HepG2 (cell line): ENCODE results near the gene SPAG9. TPM values are rescaled to one million over a fixed set of nuclear protein-coding genes. Genes with fewer than 3 reads are reported as not detected.
A peak's percentile ranks its signal among the peaks of the same experiment; 100 is the strongest.

ENCODE experiments used
- FLYWCH1 ChIP-seq: sonication (generic); formaldehyde crosslinking; IDR thresholded peaks from 2 replicates; pipeline ENCODE4 v1.8.1; 2023; ENCODE audit warnings: mild to moderate bottlenecking, missing genetic modification reagents
- FOSL2 ChIP-seq: sonication (generic); formaldehyde crosslinking; IDR thresholded peaks from 2 replicates; pipeline ENCODE4 v1.4.0; 2020; ENCODE audit warnings: missing genetic modification reagents
- HMGA1 ChIP-seq: sonication (generic); formaldehyde crosslinking; conservative IDR thresholded peaks from 2 replicates; pipeline ENCODE4 v1.4.0; 2020; ENCODE audit warnings: missing genetic modification reagents
- HNF4G ChIP-seq, 2 experiments: sonication (generic) in 1 of 2; formaldehyde crosslinking in 1 of 2; IDR thresholded peaks; 2 replicates each; pipeline versions ENCODE4 v1.4.0 to v1.6.1; 2011 to 2020; ENCODE audit warnings: borderline replicate concordance in 2 of 2, low read depth in 2 of 2, mild to moderate bottlenecking in 2 of 2, low read length in 1 of 2, missing genetic modification reagents in 1 of 2, moderate library complexity in 1 of 2
- KDM5A ChIP-seq: fragments of 200-600 bp; sonication (generic); IDR thresholded peaks from 2 replicates; pipeline ENCODE4 v1.7.0; 2018; ENCODE audit warnings: antibody characterized with exemption, mild to moderate bottlenecking, low read length, borderline replicate concordance
- KLF6 ChIP-seq: IDR thresholded peaks from 2 replicates; pipeline ENCODE4 v1.8.0; 2016; ENCODE audit warnings: missing biosample characterization, missing genetic modification reagents
- KLF9 ChIP-seq: IDR thresholded peaks from 2 replicates; pipeline ENCODE4 v1.6.1; 2016; ENCODE audit warnings: low read depth
- NFATC3 ChIP-seq: sonication (generic); formaldehyde crosslinking; IDR thresholded peaks from 2 replicates; pipeline ENCODE4 v1.5.1; 2020; ENCODE audit warnings: mild to moderate bottlenecking, missing genetic modification reagents
- NFIC ChIP-seq: IDR thresholded peaks from 2 replicates; pipeline ENCODE4 v1.6.1; 2012; ENCODE audit warnings: mild to moderate bottlenecking, low read length, inconsistent platforms
- NFKBIZ ChIP-seq: IDR thresholded peaks from 2 replicates; pipeline ENCODE4 v1.6.1; 2018; ENCODE audit warnings: missing genetic modification reagents, missing compliant biosample characterization
- NR2C2 ChIP-seq: sonication (generic); formaldehyde crosslinking; IDR thresholded peaks from 2 replicates; pipeline ENCODE4 v1.4.0; 2020; ENCODE audit warnings: missing genetic modification reagents, mild to moderate bottlenecking, moderate library complexity, borderline replicate concordance
- NR2F6 ChIP-seq, 2 experiments: IDR thresholded peaks; 2 replicates each; pipeline ENCODE4 v1.6.1; 2016; ENCODE audit warnings: antibody characterized with exemption in 1 of 2, mild to moderate bottlenecking in 1 of 2
- TOE1 ChIP-seq: sonication (generic); formaldehyde crosslinking; IDR thresholded peaks from 2 replicates; pipeline ENCODE4 v1.4.0; 2020; ENCODE audit warnings: mild to moderate bottlenecking, missing genetic modification reagents
- ZBTB42 ChIP-seq: sonication (generic); formaldehyde crosslinking; IDR thresholded peaks from 2 replicates; pipeline ENCODE4 v1.5.0; 2020; ENCODE audit warnings: mild to moderate bottlenecking, missing genetic modification reagents
- ZNF296 ChIP-seq: sonication (generic); formaldehyde crosslinking; conservative IDR thresholded peaks from 2 replicates; pipeline ENCODE4 v1.5.0; 2020; ENCODE audit warnings: mild to moderate bottlenecking, missing genetic modification reagents
- ZNF331 ChIP-seq: sonication (generic); formaldehyde crosslinking; IDR thresholded peaks from 2 replicates; pipeline ENCODE4 v1.4.0; 2020; ENCODE audit warnings: missing genetic modification reagents
- polyA plus RNA-seq, 8 experiments: library from polyadenylated mRNA; depleted of rRNA in 3 of 8; stranded (reverse) in 7 of 8; unstranded in 1 of 8; fragments of >200 nt; fragmentation: Illumina TruSeq in 4 of 8; extraction: Trizol in 4 of 8; gene quantifications; 2 replicates each; pipeline versions ENCODE4 v1.2.1 to v1.2.3, GENCODE V29; 2011 to 2016; ENCODE audit warnings: low read depth in 4 of 8, missing spikeins in 1 of 8, mixed read lengths in 1 of 8; ENCODE audit not compliant: insufficient read depth in 1 of 8
- total RNA-seq, 5 experiments: library from RNA; depleted of rRNA; stranded (reverse); fragments of >200 nt; fragmentation: Illumina TruSeq; extraction: Trizol; gene quantifications; 2 replicates each; pipeline ENCODE4 v1.2.3, GENCODE V29; 2016; ENCODE audit warnings: low read depth in 1 of 5
- TF ChIP-seq, protein P1 (sequence below): sonication (generic); formaldehyde crosslinking; IDR thresholded peaks from 2 replicates; pipeline ENCODE4 v1.4.0; 2020; ENCODE audit warnings: missing genetic modification reagents, borderline replicate concordance
- TF ChIP-seq, protein P2 (sequence below): sonication (generic); formaldehyde crosslinking; IDR thresholded peaks from 2 replicates; pipeline ENCODE4 v1.4.0; 2020; ENCODE audit warnings: mild to moderate bottlenecking, low read depth, missing genetic modification reagents
- TF ChIP-seq, protein P3 (sequence below): sonication (generic); formaldehyde crosslinking; IDR thresholded peaks from 2 replicates; pipeline ENCODE4 v1.9.0; 2021; ENCODE audit warnings: missing genetic modification reagents, mild to moderate bottlenecking, borderline replicate concordance
- TF ChIP-seq, protein P4 (sequence below): sonication (generic); formaldehyde crosslinking; IDR thresholded peaks from 2 replicates; pipeline ENCODE4 v1.4.0; 2020; ENCODE audit warnings: missing genetic modification reagents

SPAG9 gene
- total and polyA plus RNA-seq, 2 of the 13 experiments (the other 11 are each of a cell fraction or from before 2014, with no cell fraction given), result 43.2 to 78.6 TPM

DNA sequence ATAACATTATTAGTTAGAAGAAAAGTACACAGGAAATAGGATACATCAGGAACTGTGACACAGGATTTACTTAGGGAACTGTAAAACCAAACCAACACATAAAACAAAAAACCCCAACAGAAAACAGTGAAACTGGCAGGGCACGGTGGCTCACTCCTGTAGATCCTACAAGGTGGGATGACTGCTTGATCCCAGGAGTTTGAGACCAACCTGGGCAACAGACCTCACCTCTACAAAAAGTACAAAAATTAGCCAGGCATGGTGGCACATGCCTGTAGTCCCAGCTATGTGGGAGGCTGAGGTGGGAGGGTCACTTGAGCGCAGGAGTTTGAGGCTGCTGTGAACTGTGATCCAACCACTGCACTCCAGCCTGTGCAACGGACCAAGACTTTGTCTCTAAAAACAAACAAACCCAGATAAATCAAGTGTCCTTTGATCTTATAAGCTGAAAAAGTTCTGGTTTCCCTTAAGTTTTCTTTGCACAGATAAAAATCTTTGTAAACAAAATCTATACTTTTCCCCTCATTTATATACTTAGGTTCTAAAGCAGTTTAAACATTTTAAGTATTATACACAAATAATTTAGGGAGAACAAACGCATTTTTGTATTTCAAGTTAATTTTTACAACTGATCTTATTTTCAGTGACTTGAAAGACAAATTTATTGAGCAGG, 143.0 kb downstream of the SPAG9 start (continued):
- TF ChIP-seq, protein P1, sequence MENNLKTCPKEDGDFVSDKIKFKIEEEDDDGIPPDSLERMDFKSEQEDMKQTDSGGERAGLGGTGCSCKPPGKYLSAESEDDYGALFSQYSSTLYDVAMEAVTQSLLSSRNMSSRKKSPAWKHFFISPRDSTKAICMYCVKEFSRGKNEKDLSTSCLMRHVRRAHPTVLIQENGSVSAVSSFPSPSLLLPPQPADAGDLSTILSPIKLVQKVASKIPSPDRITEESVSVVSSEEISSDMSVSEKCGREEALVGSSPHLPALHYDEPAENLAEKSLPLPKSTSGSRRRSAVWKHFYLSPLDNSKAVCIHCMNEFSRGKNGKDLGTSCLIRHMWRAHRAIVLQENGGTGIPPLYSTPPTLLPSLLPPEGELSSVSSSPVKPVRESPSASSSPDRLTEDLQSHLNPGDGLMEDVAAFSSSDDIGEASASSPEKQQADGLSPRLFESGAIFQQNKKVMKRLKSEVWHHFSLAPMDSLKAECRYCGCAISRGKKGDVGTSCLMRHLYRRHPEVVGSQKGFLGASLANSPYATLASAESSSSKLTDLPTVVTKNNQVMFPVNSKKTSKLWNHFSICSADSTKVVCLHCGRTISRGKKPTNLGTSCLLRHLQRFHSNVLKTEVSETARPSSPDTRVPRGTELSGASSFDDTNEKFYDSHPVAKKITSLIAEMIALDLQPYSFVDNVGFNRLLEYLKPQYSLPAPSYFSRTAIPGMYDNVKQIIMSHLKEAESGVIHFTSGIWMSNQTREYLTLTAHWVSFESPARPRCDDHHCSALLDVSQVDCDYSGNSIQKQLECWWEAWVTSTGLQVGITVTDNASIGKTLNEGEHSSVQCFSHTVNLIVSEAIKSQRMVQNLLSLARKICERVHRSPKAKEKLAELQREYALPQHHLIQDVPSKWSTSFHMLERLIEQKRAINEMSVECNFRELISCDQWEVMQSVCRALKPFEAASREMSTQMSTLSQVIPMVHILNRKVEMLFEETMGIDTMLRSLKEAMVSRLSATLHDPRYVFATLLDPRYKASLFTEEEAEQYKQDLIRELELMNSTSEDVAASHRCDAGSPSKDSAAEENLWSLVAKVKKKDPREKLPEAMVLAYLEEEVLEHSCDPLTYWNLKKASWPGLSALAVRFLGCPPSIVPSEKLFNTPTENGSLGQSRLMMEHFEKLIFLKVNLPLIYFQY (CRISPR knock-in tag), result peak; percentile 7; the same call in 1 of the 2 replicates
- TF ChIP-seq FOSL2 (peak; percentile 35; the same call in 1 of the 2 replicates), KDM5A (no peak), ZBTB42 (CRISPR knock-in tag) (peak; percentile 60; the same call in 1 of the 2 replicates), NR2F6 (IDR thresholded peaks at IDR 0.05) (peak; percentile 60), NR2F6 (CRISPR knock-in tag; IDR thresholded peaks at IDR 0.05) (peak; percentile 61), NFATC3 (CRISPR knock-in tag) (no peak), FLYWCH1 (CRISPR knock-in tag) (no peak), HNF4G (IDR thresholded peaks at IDR 0.05; ENCODE audit: borderline replicate concordance, low read depth, low read length) (peak; percentile 74), HNF4G (CRISPR knock-in tag; IDR thresholded peaks at IDR 0.05; ENCODE audit: borderline replicate concordance, low read depth) (no peak; the same call in 1 of the 2 replicates), TOE1 (CRISPR knock-in tag) (no peak), NFIC (peak; percentile 59; the same call in 1 of the 2 replicates), KLF6 (no peak), HMGA1 (no peak), ZNF331 (CRISPR knock-in tag) (peak; percentile 67; the same call in 1 of the 2 replicates), KLF9 (CRISPR knock-in tag) (no peak), NFKBIZ (CRISPR knock-in tag) (no peak), ZNF296 (CRISPR knock-in tag) (no peak), NR2C2 (CRISPR knock-in tag) (0 out of 2 replicates have a peak, but pooled peaks have one; percentile 15)
- TF ChIP-seq, protein P2, sequence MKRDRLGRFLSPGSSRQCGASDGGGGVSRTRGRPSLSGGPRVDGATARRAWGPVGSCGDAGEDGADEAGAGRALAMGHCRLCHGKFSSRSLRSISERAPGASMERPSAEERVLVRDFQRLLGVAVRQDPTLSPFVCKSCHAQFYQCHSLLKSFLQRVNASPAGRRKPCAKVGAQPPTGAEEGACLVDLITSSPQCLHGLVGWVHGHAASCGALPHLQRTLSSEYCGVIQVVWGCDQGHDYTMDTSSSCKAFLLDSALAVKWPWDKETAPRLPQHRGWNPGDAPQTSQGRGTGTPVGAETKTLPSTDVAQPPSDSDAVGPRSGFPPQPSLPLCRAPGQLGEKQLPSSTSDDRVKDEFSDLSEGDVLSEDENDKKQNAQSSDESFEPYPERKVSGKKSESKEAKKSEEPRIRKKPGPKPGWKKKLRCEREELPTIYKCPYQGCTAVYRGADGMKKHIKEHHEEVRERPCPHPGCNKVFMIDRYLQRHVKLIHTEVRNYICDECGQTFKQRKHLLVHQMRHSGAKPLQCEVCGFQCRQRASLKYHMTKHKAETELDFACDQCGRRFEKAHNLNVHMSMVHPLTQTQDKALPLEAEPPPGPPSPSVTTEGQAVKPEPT (CRISPR knock-in tag), result no peak
- TF ChIP-seq, protein P3, sequence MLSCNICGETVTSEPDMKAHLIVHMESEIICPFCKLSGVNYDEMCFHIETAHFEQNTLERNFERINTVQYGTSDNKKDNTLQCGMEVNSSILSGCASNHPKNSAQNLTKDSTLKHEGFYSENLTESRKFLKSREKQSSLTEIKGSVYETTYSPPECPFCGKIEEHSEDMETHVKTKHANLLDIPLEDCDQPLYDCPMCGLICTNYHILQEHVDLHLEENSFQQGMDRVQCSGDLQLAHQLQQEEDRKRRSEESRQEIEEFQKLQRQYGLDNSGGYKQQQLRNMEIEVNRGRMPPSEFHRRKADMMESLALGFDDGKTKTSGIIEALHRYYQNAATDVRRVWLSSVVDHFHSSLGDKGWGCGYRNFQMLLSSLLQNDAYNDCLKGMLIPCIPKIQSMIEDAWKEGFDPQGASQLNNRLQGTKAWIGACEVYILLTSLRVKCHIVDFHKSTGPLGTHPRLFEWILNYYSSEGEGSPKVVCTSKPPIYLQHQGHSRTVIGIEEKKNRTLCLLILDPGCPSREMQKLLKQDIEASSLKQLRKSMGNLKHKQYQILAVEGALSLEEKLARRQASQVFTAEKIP (CRISPR knock-in tag), result no peak
- TF ChIP-seq, protein P4, sequence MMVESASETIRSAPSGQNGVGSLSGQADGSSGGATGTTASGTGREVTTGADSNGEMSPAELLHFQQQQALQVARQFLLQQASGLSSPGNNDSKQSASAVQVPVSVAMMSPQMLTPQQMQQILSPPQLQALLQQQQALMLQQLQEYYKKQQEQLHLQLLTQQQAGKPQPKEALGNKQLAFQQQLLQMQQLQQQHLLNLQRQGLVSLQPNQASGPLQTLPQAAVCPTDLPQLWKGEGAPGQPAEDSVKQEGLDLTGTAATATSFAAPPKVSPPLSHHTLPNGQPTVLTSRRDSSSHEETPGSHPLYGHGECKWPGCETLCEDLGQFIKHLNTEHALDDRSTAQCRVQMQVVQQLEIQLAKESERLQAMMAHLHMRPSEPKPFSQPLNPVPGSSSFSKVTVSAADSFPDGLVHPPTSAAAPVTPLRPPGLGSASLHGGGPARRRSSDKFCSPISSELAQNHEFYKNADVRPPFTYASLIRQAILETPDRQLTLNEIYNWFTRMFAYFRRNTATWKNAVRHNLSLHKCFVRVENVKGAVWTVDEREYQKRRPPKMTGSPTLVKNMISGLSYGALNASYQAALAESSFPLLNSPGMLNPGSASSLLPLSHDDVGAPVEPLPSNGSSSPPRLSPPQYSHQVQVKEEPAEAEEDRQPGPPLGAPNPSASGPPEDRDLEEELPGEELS (CRISPR knock-in tag), result peak; percentile 89
